ENCODE results near the gene ABLIM1. TPM values are rescaled to one million over a fixed set of nuclear protein-coding genes. Genes with fewer than 3 reads are reported as not detected.
A peak's percentile ranks its signal among the peaks of the same experiment; 100 is the strongest.

The ABLIM1 gene
- total RNA-seq, 1 experiment from 2014 or later, result 79.3 TPM

DNA sequence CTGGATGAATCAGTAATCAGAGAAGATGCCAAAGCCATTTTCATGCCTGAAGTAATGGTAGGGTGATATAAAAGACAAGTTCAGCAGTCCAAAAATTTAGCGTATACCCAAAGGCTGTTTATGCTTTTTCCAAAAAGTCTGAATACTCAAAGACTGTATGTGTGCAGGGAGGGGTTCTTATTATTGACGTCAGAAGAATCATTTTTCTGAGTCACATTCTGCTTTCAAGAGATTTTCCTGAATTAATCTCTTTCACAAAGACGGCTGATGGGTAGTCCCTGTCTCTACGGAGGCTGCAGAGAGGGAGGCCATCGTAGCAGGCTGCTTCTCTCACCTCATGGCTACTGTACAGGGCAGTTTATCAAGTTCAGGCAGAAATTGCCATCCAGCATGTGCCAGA, 30.7 kb upstream of the ABLIM1 start:
- Mint-ChIP-seq H3K27me3 (ENCODE audit: insufficient read depth, unreplicated experiment) (no peaks in the 10 kb centered on the region), H3K4me1 (ENCODE audit: low read depth, unreplicated experiment) (peaks cover 27% of the 10 kb centered on the region), H3K36me3 (ENCODE audit: insufficient read depth, unreplicated experiment) (no peaks in the 10 kb centered on the region), H3K27ac (ENCODE audit: unreplicated experiment) (no peak overlapping the region), H3K9me3 (ENCODE audit: unreplicated experiment) (no peaks in the 10 kb centered on the region), H3K4me3 (ENCODE audit: unreplicated experiment) (no peak overlapping the region)
- DNase-seq, result no peak
- ChIA-PET CTCF (no interaction called here), POLR2A (no interaction called here)
- H3K4me1 ChIP-seq, result peaks cover 28% of the 10 kb centered on the region
- TF ChIP-seq, protein P1, sequence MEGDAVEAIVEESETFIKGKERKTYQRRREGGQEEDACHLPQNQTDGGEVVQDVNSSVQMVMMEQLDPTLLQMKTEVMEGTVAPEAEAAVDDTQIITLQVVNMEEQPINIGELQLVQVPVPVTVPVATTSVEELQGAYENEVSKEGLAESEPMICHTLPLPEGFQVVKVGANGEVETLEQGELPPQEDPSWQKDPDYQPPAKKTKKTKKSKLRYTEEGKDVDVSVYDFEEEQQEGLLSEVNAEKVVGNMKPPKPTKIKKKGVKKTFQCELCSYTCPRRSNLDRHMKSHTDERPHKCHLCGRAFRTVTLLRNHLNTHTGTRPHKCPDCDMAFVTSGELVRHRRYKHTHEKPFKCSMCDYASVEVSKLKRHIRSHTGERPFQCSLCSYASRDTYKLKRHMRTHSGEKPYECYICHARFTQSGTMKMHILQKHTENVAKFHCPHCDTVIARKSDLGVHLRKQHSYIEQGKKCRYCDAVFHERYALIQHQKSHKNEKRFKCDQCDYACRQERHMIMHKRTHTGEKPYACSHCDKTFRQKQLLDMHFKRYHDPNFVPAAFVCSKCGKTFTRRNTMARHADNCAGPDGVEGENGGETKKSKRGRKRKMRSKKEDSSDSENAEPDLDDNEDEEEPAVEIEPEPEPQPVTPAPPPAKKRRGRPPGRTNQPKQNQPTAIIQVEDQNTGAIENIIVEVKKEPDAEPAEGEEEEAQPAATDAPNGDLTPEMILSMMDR (IDR thresholded peaks at IDR 0.05; ENCODE audit: insufficient read depth in 1 of 2, low read depth in 1 of 2, low read length in 1 of 2, severe bottlenecking in 1 of 2, unreplicated experiment in 1 of 2), result no peak
- no peak overlapping the region for H3K4me3 ChIP-seq (ENCODE audit: low read depth, low read length)
- no TSS peak for BruUV-seq (replicated peaks)
- no peaks in the 10 kb centered on the region for H3K36me3 ChIP-seq (ENCODE audit: control insufficient read depth, insufficient read depth, low read length)
- no peaks in the 10 kb centered on the region for H3K27me3 ChIP-seq (replicated peaks; ENCODE audit: control insufficient read depth, insufficient read depth, low read length)
- intact Hi-C loops (cut with micrococcal nuclease; ENCODE audit: unreplicated experiment), result no loop called here
- H3K9me3 ChIP-seq, result no peaks in the 10 kb centered on the region

DNA sequence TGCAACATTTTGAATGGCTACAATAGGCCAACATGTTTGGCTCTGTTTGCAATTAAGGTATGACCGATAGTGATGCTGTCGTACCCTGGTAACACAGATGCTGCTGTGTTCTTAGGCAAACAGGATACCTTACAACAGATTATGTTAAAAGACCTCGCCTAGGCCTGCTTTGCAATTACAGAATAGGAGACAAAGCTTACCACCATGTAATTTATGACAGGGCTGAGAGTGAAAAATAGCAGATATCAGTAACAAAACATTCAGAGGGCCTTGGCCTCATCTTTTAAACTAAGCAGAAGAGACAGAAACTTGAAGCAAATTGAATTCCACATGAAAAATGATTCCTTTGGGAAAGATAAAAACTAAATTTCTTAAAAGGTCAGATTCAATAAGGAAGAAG, 29.4 kb upstream of the ABLIM1 start:
- Mint-ChIP-seq H3K4me3 (ENCODE audit: unreplicated experiment) (no peak overlapping the region), H3K27ac (ENCODE audit: unreplicated experiment) (no peak overlapping the region), H3K9me3 (ENCODE audit: unreplicated experiment) (no peaks in the 10 kb centered on the region), H3K36me3 (ENCODE audit: insufficient read depth, unreplicated experiment) (no peaks in the 10 kb centered on the region), H3K27me3 (ENCODE audit: insufficient read depth, unreplicated experiment) (no peaks in the 10 kb centered on the region), H3K4me1 (ENCODE audit: low read depth, unreplicated experiment) (peaks cover 33% of the 10 kb centered on the region)
- Histone ChIP-seq H3K4me1 (peaks cover 41% of the 10 kb centered on the region), H3K9me3 (no peaks in the 10 kb centered on the region), H3K27me3 (replicated peaks; ENCODE audit: control insufficient read depth, insufficient read depth, low read length) (no peaks in the 10 kb centered on the region), H3K36me3 (ENCODE audit: control insufficient read depth, insufficient read depth, low read length) (no peaks in the 10 kb centered on the region), H3K4me3 (ENCODE audit: low read depth, low read length) (no peak overlapping the region)
- DNase-seq, result no peak
- no TSS peak for BruUV-seq (replicated peaks)
- TF ChIP-seq, protein P1 (IDR thresholded peaks at IDR 0.05; ENCODE audit: insufficient read depth in 1 of 2, low read depth in 1 of 2, low read length in 1 of 2, severe bottlenecking in 1 of 2, unreplicated experiment in 1 of 2), result no peak
- POLR2A ChIA-PET, result no interaction called here
- CTCF ChIA-PET, result interaction anchor here (0.5 kb wide), 1 partner anchor 259 kb away, joined by 4 read pairs; no protein-coding TSS in a partner anchor
- intact Hi-C loops (cut with micrococcal nuclease; ENCODE audit: unreplicated experiment), result no loop called here

DNA sequence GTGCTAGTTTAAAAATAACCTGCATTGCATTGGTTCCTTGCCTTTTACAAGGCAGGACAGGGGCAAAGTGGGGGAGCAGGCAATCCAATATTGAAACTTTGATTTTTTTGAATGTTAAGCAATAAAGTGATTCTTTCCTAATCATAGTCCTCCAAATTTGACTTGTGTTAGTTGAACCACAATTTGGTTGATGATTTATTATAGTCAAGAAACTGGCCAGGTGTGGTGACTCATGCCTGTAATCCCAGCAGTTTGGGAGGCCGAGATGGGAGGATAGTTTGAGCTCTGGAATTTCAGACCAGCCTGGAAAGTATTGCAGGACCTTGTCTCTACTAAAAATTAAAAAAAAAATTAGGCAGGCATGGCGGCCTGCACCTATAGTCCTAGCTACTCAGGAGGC, 27.9 kb upstream of the ABLIM1 start:
- H3K9me3 Mint-ChIP-seq (ENCODE audit: unreplicated experiment), result no peaks in the 10 kb centered on the region
- peak overlapping the region; percentile 55 for H3K27ac Mint-ChIP-seq (ENCODE audit: unreplicated experiment)
- CTCF ChIA-PET, result interaction anchor here (0.5 kb wide), 1 partner anchor 222 kb away, joined by 3 read pairs; no protein-coding TSS in a partner anchor
- peaks cover 30% of the 10 kb centered on the region for H3K4me1 Mint-ChIP-seq (ENCODE audit: low read depth, unreplicated experiment)
- H3K36me3 Mint-ChIP-seq (ENCODE audit: insufficient read depth, unreplicated experiment), result no peaks in the 10 kb centered on the region
- H3K36me3 ChIP-seq (ENCODE audit: control insufficient read depth, insufficient read depth, low read length), result no peaks in the 10 kb centered on the region
- peaks cover 42% of the 10 kb centered on the region for H3K4me1 ChIP-seq
- no peak overlapping the region for H3K4me3 ChIP-seq (ENCODE audit: low read depth, low read length)
- intact Hi-C loops (cut with micrococcal nuclease; ENCODE audit: unreplicated experiment), result no loop called here
- DNase-seq, result no peak
- H3K9me3 ChIP-seq, result no peaks in the 10 kb centered on the region
- POLR2A ChIA-PET, result no interaction called here
- no peaks in the 10 kb centered on the region for H3K27me3 Mint-ChIP-seq (ENCODE audit: insufficient read depth, unreplicated experiment)
- no TSS peak for BruUV-seq (replicated peaks)
- H3K4me3 Mint-ChIP-seq (ENCODE audit: unreplicated experiment), result no peak overlapping the region
- H3K27me3 ChIP-seq (replicated peaks; ENCODE audit: control insufficient read depth, insufficient read depth, low read length), result no peaks in the 10 kb centered on the region
- TF ChIP-seq, protein P1 (IDR thresholded peaks at IDR 0.05; ENCODE audit: insufficient read depth in 1 of 2, low read depth in 1 of 2, low read length in 1 of 2, severe bottlenecking in 1 of 2, unreplicated experiment in 1 of 2), result no peak
